GM19372 (cell line): ENCODE data around the gene POLR2L.

Experiments
- ATAC-seq: cut with Tn5 transposase; IDR thresholded peaks from one replicate; pipeline ENCODE4 v1.9.1; 2021; ENCODE audit warnings: mild to moderate bottlenecking, low read depth, moderate library complexity; ENCODE audit not compliant: unreplicated experiment

Gene POLR2L

DNA sequence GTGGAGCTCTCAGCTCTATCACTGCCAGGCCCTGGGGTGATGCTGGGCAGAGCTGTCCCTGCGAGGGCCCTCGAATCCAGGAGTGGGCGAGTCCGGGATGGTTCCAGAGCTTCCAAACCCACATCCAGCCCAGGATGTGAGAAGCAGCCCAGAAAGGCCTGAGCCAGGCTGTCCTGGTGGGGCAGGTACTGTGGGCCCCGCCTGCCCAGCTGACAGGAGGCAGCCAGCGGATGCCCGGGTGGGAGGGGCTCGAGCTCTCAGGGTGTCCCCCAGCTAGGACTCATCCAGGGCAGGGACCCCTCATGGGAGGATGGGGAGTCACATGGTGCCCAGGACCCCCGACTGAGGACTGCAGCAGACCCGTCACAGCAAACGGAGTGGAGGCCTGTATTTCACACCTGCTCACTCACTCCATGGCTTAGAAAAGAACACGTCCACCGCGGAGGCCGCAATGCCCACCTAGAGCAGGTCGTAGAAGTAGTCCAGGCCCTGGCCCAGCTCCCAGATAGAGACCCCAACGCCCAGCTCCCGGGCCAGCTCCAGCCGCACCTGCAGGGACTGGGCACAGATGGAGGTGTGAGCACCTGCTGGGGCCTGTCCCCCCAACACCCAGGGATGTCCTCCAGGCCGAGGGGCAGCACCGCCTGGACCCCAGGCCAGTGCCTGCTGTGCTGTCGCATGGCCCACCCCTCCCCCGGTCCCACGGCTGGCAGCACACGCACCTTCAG is 27.2 kb upstream of the POLR2L start:
- no peak for ATAC-seq

DNA sequence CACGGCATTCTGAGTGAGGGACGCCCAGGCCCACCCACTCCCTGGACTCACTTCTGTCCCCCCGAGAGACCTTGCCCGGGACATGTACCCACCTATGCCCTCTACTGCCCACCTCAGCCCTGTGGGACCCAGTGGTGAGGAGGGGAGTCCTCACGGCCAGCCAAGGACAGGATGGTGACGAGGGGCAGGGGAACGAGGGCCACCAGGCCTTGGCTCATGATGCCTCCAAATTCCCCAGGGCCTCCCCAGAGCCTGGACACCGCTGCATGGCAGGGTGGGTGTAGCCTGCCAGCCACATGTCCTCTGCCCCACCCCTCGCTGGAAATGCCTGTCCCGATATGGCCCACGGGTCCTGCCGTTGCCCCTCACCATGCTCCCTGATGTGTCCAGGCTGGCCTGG is 26.5 kb upstream of the POLR2L start:
- ATAC-seq: no peak

DNA sequence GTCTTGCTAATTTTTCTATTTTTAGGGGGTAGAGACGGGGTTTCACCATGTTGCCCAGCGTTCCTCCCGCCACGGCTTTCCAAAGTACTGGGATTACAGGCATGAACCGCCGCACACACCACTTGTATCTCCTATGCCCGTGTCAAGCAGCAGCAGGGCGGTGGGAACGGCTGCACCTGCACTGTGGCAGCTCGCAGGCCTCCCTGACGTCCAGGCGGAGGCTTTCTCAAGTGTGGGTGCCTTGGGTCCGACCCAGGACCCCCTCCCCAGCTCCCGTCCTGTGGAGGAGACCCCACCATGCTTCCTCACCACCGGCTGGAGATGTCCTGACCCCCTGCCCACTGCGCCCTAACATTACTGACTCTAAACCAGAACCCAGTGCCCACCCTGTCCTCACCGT is 26.1 kb upstream of the POLR2L start:
- ATAC-seq: no peak

DNA sequence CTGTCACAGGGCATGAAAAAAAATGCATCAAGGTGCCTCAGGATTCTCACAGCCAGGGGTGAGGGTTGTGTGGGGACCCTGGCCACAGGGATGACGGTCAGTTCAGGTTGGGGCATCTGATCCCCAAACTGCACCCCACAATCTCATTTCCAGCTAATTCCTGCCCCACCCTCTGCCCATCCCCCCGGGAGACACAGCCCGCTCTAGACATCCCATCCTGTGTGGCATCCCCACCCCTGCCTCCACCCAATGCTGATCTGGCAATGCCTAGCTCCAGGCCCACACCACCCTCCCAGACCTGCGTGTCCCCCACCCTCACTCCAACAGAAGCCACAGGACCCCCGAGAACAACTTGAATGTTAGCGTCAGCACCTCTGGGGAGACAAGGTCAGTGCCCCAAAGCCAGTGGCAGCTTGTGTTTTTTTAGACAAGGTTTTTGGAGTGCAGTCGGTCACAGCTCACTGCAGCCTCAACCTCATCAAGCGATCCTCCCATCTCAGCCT is 25.6 kb upstream of the POLR2L start:
- no peak for ATAC-seq

DNA sequence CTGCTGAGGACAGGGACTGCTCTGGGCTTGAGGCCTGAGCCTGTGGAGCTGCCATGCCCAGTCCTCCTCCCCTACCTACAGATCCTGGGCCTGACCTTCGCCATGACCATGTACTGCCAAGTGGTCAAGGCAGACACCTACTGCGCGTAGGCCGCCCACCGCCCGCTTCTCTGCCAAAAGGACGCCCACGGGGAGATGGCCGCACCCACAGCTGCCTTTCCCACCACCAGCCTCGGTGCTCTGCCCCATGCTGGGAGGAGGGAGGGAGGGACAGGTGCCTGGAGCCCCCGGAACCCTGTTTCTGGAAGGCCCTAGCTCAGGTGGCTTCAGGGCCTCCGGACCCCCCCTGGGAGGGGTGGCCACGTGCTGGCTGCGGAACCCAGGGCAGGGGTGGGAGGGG is 24.2 kb upstream of the POLR2L start:
- no peak for ATAC-seq

DNA sequence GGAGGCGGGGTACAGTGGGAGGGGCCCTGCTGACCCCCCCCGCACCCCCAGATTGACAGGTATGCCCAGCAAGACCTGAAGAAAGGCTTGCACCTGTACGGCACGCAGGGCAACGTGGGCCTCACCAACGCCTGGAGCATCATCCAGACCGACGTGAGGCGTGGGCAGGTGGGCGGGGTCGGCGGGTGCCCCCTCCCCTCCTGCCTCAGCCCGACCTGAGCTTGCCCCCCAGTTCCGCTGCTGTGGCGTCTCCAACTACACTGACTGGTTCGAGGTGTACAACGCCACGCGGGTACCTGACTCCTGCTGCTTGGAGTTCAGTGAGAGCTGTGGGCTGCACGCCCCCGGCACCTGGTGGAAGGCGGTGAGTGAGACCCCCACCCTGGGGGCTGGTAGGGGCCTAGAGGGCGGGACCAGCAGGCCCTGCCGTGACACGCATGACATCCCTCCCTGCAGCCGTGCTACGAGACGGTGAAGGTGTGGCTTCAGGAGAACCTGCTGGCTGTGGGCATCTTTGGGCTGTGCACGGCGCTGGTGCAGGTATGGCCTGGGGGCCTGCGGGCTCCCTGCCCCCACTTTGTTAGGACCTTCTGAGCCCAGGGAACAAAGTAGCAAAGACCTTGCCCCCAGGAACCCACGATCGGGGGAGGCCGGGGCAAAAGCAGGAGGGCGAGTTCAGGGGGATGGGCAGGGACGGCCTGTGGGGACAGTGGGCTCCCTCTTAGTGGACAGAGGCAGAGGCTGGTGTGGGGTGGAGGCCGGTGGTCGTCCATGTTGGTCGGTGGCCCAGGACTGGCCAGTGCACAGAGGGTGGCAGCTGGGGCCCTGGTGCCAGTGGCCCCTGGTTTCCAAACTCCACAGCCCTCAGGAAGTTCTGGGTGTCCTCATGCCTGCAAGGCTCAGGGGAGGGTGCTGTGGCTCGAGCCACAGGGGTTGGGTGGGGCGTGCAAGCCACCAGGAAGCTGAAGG is 23.4 kb upstream of the POLR2L start:
- ATAC-seq: no peak

DNA sequence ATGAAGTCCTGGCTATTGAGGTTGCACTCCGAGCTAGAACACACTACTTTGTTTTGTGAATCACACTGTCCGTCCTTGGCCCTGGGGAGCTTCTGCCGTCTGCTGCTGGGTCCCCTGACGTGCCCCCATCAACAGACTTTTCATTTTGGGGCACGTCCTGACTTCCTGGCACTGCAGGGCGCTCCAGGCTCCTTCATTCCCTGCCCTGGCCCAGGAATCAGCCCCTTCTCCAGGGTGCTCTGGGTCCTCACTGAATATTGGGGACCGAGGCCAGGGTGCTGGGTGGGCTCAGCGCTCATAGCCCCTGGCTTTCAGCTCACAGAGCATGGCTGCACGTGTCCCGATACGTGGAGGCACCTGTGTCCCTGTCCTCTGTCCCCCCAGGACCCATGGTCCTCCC is 22.6 kb upstream of the POLR2L start:
- ATAC-seq: no peak

DNA sequence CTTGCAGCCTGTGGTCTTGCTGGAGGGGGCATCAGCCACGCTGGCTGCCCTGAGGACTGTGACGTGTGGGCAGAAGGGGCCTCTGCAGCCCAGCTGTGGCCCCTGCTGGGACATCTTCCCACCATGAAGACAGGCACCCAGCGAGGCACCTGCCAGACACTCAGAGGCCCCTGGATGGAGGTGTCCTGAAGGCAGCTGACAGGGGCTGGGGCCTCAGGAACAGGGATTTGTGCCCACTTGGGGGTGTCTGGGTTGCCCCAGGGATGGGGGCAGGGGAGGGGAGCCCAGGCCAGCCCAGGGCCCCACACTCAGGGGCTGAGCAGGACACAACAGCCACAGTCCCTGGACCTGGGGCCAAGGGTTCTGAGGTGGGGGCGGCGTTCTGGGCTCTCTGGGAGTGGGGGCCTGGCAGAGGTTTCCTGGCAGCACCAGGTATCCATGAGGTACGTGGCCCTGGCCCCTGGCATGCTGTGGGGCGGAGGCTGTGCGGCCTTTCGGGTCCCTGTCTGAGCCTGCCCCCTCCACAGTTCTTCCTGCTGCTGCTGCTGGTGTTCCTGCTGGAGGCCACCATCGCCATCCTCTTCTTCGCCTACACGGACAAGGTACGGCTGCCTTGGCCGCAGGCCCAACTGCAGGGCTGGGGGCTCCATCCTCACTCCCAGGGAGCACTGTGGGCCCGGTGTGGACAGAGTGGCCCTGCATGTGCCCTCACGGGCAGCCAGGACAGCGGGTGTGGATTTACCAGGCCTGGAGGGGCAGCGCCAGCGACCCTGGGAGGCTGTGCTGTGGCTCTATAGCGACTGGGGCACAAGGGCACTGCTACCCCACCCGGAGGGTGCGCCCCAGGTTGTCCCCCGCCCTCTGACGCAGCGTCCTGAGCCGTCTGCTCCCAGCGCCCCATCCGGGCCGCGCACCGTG is 21.8 kb upstream of the POLR2L start:
- ATAC-seq: no peak

DNA sequence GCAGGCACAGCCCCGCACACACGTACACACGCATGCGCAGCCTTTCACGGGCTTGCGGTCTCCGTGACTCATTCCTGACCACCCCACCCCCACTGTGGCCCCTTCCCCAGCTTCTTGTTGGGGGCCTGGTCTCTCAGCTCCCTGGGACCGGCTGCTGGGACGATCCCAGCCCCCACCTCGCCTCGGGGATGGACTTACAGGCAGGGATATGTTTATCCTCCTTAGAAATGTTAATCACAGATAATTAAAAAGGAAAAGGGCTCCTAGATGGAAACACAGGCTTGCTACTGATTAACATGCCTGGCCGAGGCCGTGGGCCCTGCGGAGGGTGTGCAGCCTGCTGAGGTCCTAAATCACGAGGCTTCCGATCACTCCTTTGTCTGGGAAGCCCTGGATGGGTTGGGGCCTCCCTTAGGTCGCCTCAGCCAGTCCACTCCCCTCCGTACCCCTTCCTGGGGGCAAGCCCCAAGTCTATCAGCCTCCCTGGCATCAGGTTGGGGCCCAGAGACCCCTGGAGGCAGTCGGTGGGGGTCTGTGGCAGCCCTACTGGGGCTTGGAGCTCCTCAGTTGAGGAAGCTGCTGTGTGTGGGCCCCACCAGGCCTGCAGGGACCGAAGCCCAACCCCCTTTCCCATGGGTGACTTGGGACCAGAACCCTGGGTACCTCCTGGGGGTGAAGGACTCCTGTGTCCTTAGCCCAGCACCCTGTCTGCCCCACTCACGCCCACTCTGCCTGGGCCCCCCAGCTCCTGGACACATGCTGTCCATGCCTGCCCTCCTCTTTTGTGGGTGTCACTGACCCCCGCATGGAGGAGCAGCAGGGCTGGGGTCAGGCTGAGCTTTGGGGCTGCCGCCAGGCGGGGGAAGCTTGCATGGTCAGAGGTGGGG is 20.9 kb upstream of the POLR2L start:
- ATAC-seq: no peak

DNA sequence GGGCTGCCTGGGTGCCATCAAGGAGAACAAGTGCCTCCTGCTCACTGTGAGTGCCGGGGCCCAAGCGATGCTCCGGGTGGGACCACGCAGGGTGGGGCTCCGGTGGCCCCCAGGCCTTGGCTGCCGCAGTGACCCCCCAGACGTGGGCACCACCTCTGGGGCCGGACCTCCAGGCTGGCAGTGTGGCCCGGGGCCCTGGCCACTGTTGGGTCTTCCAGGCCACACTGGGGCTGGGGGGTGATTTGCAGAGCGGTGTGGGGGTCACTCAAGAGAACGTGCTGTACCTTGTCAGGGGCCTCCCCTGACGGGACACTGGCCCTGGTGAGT is 20.3 kb upstream of the POLR2L start:
- ATAC-seq: no peak

DNA sequence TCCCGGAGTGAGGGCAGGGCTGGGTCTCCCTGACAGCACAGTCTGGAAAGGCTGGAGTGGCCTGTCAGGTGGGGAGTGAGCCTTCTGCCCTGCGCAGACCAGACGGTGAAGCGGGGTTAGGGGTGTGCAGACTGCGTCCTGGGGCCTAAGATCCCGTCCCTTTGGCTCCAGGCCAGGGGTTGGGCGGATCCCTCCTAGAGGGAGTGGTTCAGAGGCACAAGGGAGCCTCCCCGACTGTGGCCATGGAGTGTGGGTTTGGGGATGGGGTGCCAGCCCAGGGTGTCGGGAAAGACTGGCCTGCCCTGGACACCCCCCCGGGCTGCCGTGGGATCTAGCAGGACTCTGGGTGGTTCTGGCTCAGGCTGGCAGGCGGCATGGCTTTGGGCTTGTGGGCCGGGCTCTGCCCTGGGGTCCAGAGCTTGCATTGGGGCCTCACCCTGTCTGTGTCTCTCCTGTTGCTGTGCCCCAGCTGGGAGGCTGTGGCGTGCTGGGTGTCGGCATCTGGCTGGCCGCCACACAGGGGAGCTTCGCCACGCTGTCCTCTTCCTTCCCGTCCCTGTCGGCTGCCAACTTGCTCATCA is 19.8 kb upstream of the POLR2L start:
- no peak for ATAC-seq

DNA sequence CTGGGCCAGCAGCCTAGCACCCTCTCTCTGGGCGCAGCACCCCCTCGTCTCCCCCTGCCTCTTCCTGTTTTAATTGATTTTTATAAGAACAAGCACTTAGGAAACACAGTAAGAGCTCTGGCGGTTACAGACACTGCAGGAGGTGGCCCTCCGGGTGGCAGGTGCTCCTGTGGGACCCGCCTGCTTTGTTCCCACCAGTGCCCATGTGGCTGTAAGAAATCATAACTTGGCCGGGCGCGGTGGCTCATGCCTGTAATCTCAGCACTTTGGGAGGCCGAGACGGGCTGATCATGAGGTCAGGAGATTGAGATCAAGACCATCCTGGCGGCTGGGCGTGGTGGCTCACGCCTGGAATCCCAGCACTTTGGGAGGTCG is 18.8 kb upstream of the POLR2L start:
- no peak for ATAC-seq

DNA sequence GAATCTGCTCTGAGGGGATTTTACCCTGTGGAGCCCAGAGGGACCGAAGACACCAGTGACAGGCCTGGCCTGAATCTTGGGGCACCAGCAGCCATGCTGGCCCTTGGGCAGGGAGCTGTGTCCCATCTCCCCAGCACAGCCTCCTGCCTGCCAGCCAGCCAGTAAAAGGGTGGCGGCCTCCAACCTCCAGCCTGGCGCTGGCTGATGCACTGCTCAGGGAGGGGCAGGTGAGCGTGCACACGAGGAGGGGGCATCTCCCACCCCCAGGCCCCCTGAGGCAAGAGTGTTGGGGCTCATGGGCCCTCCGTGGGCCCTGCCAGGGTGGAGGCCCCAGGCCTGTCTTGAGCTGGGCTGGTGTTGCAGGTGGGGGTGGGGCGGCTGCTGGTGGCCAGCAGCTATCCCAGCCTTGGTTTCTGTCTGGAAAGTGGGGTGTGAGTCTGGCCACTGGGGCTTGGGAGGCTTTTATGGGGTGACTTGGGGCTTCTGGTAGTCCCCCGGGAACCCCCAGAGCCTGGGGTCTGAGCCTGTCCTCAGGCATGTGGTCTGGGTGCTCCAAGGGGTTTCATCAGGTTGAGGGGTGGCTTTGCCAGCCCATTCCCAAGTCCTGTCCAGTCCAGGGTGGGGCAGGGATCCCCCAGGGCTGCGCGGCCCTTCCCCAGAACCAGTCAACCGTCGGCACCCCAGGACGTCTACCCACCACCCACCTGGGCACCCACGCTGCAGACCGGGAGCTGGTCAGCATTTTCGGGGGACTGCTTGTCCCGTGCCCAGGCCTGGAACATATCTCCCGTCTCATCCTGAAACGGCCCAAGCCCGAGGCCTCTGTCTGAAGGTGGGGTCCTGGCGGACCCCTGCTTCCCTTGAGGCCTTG is 18.1 kb upstream of the POLR2L start:
- ATAC-seq: no peak

DNA sequence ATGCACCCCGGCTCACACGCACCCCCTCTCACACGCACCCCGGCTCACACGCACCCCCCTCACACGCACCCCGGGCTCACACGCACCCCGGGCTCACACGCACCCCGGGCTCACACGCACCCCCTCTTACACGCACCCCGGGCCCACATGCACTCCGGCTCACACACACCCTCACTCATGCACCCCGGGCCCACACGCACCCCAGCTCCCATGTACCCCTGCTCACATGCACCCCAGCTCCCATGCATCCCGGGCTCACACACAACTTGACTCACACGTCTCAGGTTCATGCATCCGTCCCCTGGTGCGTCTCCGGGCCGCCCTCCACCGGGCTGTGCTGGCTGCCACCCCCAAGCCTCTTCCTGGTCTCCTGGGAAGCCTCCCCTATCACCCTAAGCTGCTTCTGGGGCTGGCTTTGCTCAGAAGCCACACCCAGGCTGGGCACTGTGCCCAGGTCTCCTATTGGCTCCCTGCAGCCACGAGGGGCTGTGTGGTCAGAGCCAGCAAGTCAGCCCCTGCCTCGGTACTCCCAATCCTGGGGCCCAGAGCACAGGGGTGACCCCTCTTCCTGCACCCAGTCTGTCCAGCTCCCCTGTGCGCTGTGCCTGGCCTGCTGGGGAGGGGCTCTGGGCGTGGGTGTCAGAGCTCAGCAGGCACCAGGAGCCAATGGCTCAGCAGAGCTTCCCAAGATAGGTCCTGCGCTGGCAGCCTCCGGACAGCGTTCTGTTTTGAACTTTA is 17.2 kb upstream of the POLR2L start:
- ATAC-seq: no peak

DNA sequence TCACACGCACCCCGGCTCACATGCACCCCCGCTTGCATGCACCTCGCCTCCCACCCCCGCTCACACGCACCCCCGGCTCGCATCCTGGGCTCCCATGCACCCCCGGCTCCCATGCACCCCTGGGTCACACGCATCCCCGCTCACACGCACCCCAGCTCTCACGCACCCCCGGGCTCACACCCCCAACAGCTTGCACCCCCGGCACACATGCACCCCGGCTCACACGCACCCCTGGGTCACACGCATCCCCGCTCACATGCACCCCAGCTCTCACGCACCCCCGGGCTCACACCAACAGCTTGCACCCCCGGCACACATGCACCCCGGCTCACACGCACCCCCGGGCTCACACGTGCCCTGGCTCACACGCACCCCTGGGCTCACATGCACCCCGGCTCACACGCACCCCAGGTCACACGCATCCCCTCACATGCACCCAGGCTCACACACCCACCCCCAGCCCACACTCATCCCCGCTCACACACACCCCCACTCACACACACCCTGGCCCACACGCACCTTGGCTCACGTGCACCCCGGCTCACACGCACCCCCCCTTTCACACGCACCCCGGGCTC is 16.5 kb upstream of the POLR2L start:
- no peak for ATAC-seq

DNA sequence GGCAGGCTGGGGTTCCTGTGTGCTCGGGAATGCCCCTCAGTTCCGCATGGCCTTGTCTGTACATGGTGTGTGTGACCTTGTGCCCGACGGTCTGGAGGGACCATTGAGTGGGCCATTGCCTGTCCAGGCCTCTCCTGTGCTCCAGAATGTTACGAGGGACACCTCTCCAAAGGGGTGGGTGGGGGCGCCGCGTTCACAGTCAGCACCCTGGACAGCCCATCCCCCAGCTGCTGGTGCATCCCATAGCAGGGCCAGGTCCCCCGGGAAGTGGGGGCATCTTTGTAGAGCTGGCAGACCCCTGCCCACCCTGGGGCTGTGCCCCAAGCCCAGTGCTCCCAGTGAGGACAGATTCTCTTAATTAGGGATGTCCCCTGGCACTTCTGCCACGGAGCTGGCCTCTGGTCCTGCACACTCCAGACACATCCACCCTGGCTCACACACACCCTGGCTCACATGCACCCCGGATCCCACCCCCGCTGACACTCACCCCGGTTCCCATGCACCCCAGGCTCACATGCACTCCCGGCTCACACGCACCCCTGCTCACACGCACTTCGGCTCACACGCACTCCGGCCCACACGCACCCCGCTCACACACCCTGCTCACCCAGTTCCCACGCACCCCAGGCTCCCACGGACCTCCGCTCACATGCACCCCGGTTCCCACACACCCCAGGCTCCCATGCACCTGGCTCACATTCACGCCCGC is 15.9 kb upstream of the POLR2L start:
- no peak for ATAC-seq

DNA sequence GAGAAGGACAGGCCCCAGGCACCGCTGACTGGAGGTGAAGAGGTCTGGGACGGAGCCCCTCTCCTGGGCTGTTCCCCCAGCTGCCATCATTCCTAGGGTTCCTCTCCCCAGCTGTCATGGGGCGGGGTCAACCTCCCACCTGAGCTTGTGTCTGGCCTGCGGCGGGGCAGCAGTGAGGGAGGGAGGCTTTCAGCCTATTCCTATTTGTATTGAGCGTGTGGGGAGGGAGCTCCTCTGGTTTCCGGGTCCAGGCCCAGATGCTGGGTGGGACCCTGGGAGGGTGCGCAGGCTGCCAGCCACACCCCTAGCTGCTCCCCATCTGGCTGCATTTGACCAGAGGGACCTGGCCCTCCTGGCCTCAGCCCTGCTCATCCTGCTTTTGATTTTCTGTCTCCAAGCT is 14.1 kb upstream of the POLR2L start:
- ATAC-seq: no peak
